ENCODE data around the gene PSMB3. TPM values are rescaled to one million over a fixed set of nuclear protein-coding genes. Genes with fewer than 3 reads are reported as not detected.

Gene PSMB3
- total and polyA plus RNA-seq, 9 of the 15 experiments (the other 6 are each of a cell fraction or from before 2014, with no cell fraction given), result 460 to 2,775 (median 574) TPM

- TF ChIP-seq TEAD1 (CRISPR knock-in tag; IDR thresholded peaks at IDR 0.05), result 0 out of 4 replicates have a peak, but pooled peaks of 1 of the 2 experiments have one; percentile 35
- no peak for TF ChIP-seq TSHZ1 (CRISPR knock-in tag; IDR thresholded peaks at IDR 0.05)
- TF ChIP-seq RBM39 (optimal IDR thresholded peaks at IDR 0.05; ENCODE audit: low read depth, low read length), result no peak
- TF ChIP-seq NR4A1 (CRISPR knock-in tag; IDR thresholded peaks at IDR 0.05), result 0 out of 2 replicates have a peak, but pooled peaks have one; percentile 53
- TF ChIP-seq NR4A1 (tag; IDR thresholded peaks at IDR 0.05), result no peak
- TF ChIP-seq IRF9 (tag; IDR thresholded peaks at IDR 0.05), result no peak
- no peak for TF ChIP-seq ZNF12 (CRISPR knock-in tag; IDR thresholded peaks at IDR 0.05)
- TF ChIP-seq ZBTB33 (CRISPR knock-in tag; IDR thresholded peaks at IDR 0.05), result no peak
- TF ChIP-seq RFX7 (CRISPR knock-in tag; IDR thresholded peaks at IDR 0.05), result no peak
- no peak for TF ChIP-seq ZNF224 (CRISPR knock-in tag; IDR thresholded peaks at IDR 0.05)
- no peak for TF ChIP-seq TAF15 (IDR thresholded peaks at IDR 0.05; ENCODE audit: low read depth, low read length)
- no peak for TF ChIP-seq ATF3 (IDR thresholded peaks at IDR 0.05)
- no peak for TF ChIP-seq ATF3 (CRISPR knock-in tag; conservative IDR thresholded peaks at IDR 0.05)
- TF ChIP-seq BRD4 (IDR thresholded peaks at IDR 0.05), result no peak
- TF ChIP-seq POLR2AphosphoS2 (IDR thresholded peaks at IDR 0.05; ENCODE audit: low read length), result no peak
- no peak for TF ChIP-seq ZNF134 (CRISPR knock-in tag; conservative IDR thresholded peaks at IDR 0.05)
- no peak for TF ChIP-seq ZNF354B (CRISPR knock-in tag; IDR thresholded peaks at IDR 0.05)
- no peak for TF ChIP-seq ZBTB49 (CRISPR knock-in tag; IDR thresholded peaks at IDR 0.05; ENCODE audit: borderline replicate concordance)
- no peak for TF ChIP-seq ZNF239 (CRISPR knock-in tag; IDR thresholded peaks at IDR 0.05)
Observed at GRCh38 chr17:38752308-38753070, at the start of gene PSMB3 (continued).

All from K562 (cell line).